Osteoblast (primary cell): ENCODE results near the gene MAGI1. TPM values are rescaled to one million over a fixed set of nuclear protein-coding genes. Genes with fewer than 3 reads are reported as not detected.

Source experiments
- DNase-seq: peaks from one replicate; pipeline ENCODE4 v3.0.0; 2011; ENCODE audit warnings: low spot score, mixed read lengths; ENCODE audit not compliant: insufficient read length; ENCODE audit errors: missing footprints
- H2AFZ ChIP-seq: 2 replicates; pipeline ENCODE4 v1.6.0; 2011; ENCODE audit warnings: mild to moderate bottlenecking, low read length
- H3K27ac ChIP-seq: 2 replicates; pipeline ENCODE4 v1.5.1; 2011; ENCODE audit warnings: mild to moderate bottlenecking, low read depth, low read length, moderate library complexity
- H3K27me3 ChIP-seq: 2 replicates; pipeline ENCODE4 v1.6.0; 2012; ENCODE audit warnings: mild to moderate bottlenecking, control low read depth, inconsistent platforms, low read length, moderate library complexity; ENCODE audit not compliant: insufficient read depth
- H3K36me3 ChIP-seq: 2 replicates; pipeline ENCODE4 v1.5.1; 2011; ENCODE audit warnings: mild to moderate bottlenecking, low read length, control low read depth, moderate library complexity; ENCODE audit not compliant: insufficient read depth
- H3K4me1 ChIP-seq: 2 replicates; pipeline ENCODE4 v1.5.1; 2011; ENCODE audit warnings: mild to moderate bottlenecking, low read length, control low read depth, moderate library complexity; ENCODE audit not compliant: insufficient read depth
- H3K4me2 ChIP-seq: 2 replicates; pipeline ENCODE4 v1.6.0; 2011; ENCODE audit warnings: mild to moderate bottlenecking, low read length; ENCODE audit not compliant: insufficient read depth
- H3K4me3 ChIP-seq: fragments of 200-600 bp; sonication (generic); 3 replicates; pipeline ENCODE4 v1.5.1; 2012; ENCODE audit warnings: mild to moderate bottlenecking, low read length, inconsistent platforms; ENCODE audit not compliant: insufficient read depth
- H3K79me2 ChIP-seq: 2 replicates; pipeline ENCODE4 v1.6.0; 2012; ENCODE audit warnings: mild to moderate bottlenecking, low read length, control low read depth, inconsistent platforms; ENCODE audit not compliant: insufficient read depth
- H3K9me3 ChIP-seq: 2 replicates; pipeline ENCODE4 v1.5.1; 2011; ENCODE audit warnings: low read depth, low read length, control low read depth
- H4K20me1 ChIP-seq: 2 replicates; pipeline ENCODE4 v1.6.0; 2012; ENCODE audit warnings: mild to moderate bottlenecking, low read length, control low read depth; ENCODE audit not compliant: insufficient read depth
- CTCF ChIP-seq: IDR thresholded peaks from 2 replicates; pipeline ENCODE4 v1.5.1; 2011; ENCODE audit warnings: mild to moderate bottlenecking, low read depth, low read length, moderate library complexity; ENCODE audit errors: extremely low read depth
- total RNA-seq: library from RNA; depleted of rRNA; stranded (reverse); fragments of >200 nt; gene quantifications from 2 replicates; pipeline ENCODE4 v1.2.3, GENCODE V29; 2012

MAGI1 gene
- total RNA-seq, 1 donor: 66.6 TPM

GRCh38 chr3:65978116-65978515, 60.6 kb downstream of the MAGI1 start:
- Histone ChIP-seq H3K27me3 (no peaks in the 10 kb centered on the region), H3K36me3 (no peaks in the 10 kb centered on the region), H3K9me3 (no peaks in the 10 kb centered on the region), H3K79me2 (peaks cover 39% of the 10 kb centered on the region), H2AFZ (no peak overlapping the region), H3K4me3 (no peak overlapping the region), H3K4me2 (peak overlapping the region; percentile 14), H4K20me1 (peaks cover 6% of the 10 kb centered on the region), H3K4me1 (peaks cover 24% of the 10 kb centered on the region), H3K27ac (peak overlapping the region; percentile 88)
- no peak for TF ChIP-seq CTCF
- no peak for DNase-seq

- H3K4me1 ChIP-seq: peaks cover 27% of the 10 kb centered on the region
- H3K9me3 ChIP-seq: no peaks in the 10 kb centered on the region
- H3K4me2 ChIP-seq: no peak overlapping the region
- H3K79me2 ChIP-seq: peaks cover 53% of the 10 kb centered on the region
- no peaks in the 10 kb centered on the region for H3K27me3 ChIP-seq
- H3K36me3 ChIP-seq: no peaks in the 10 kb centered on the region
- peaks cover 21% of the 10 kb centered on the region for H4K20me1 ChIP-seq
- DNase-seq: no peak
- H2AFZ ChIP-seq: no peak overlapping the region
- no peak overlapping the region for H3K27ac ChIP-seq
- no peak overlapping the region for H3K4me3 ChIP-seq
- TF ChIP-seq CTCF: no peak
Observed at GRCh38 chr3:65975032-65975431, 63.7 kb downstream of the MAGI1 start.

GRCh38 chr3:65974509-65974908, 64.2 kb downstream of the MAGI1 start:
- Histone ChIP-seq H3K36me3 (no peaks in the 10 kb centered on the region), H3K4me3 (no peak overlapping the region), H3K4me1 (peaks cover 22% of the 10 kb centered on the region), H3K27ac (no peak overlapping the region), H2AFZ (no peak overlapping the region), H3K9me3 (no peaks in the 10 kb centered on the region), H3K79me2 (peaks cover 54% of the 10 kb centered on the region), H3K4me2 (no peak overlapping the region), H3K27me3 (no peaks in the 10 kb centered on the region), H4K20me1 (peaks cover 20% of the 10 kb centered on the region)
- no peak for TF ChIP-seq CTCF
- DNase-seq: no peak

GRCh38 chr3:65972765-65973164, 66.0 kb downstream of the MAGI1 start:
- no peak for TF ChIP-seq CTCF
- H3K9me3 ChIP-seq: no peaks in the 10 kb centered on the region
- peaks cover 29% of the 10 kb centered on the region for H4K20me1 ChIP-seq
- H3K27ac ChIP-seq: no peak overlapping the region
- H3K4me3 ChIP-seq: no peak overlapping the region
- peaks cover 63% of the 10 kb centered on the region for H3K79me2 ChIP-seq
- no peak overlapping the region for H3K4me2 ChIP-seq
- H3K36me3 ChIP-seq: no peaks in the 10 kb centered on the region
- no peaks in the 10 kb centered on the region for H3K27me3 ChIP-seq
- DNase-seq: no peak
- H3K4me1 ChIP-seq: peaks cover 8% of the 10 kb centered on the region
- no peak overlapping the region for H2AFZ ChIP-seq
